ENCODE data around the gene ZNF462.
A peak's percentile ranks its signal among the peaks of the same experiment; 100 is the strongest.

ZNF462 gene

GRCh38 chr9:106994463-106994862, 131.5 kb downstream of the ZNF462 start:
- no peak for FAIRE-seq
- DNase-seq (ENCODE audit: low spot score) = no peak

GRCh38 chr9:107000218-107000617, 137.3 kb downstream of the ZNF462 start:
- DNase-seq (ENCODE audit: low spot score) (peak; percentile 13), FAIRE-seq (no peak)

- DNase-seq (ENCODE audit: low spot score) (no peak), FAIRE-seq (no peak)
These were observed 142.2 kb downstream of the ZNF462 start for GRCh38 chr9:107005201-107005600.

- FAIRE-seq = no peak
These were observed 144.4 kb downstream of the ZNF462 start for GRCh38 chr9:107007402-107007801.

GRCh38 chr9:107008011-107008410, 145.0 kb downstream of the ZNF462 start:
- DNase-seq (ENCODE audit: low spot score) (no peak), FAIRE-seq (no peak)

More at GRCh38 chr9:107007402-107007801, 144.4 kb downstream of the ZNF462 start:
- DNase-seq (ENCODE audit: low spot score) = no peak

GRCh38 chr9:107008447-107008846, 145.5 kb downstream of the ZNF462 start:
- DNase-seq (ENCODE audit: low spot score) = no peak
- FAIRE-seq = no peak

GRCh38 chr9:107016383-107016782, 153.4 kb downstream of the ZNF462 start:
- DNase-seq (ENCODE audit: low spot score) (no peak), FAIRE-seq (no peak)

- FAIRE-seq = no peak
- no peak for DNase-seq (ENCODE audit: low spot score)
These were observed 156.0 kb downstream of the ZNF462 start for GRCh38 chr9:107018861-107019545.

GRCh38 chr9:107020040-107020530, 157.1 kb downstream of the ZNF462 start:
- FAIRE-seq = no peak
- peak; percentile 68 for DNase-seq (ENCODE audit: low spot score)

- FAIRE-seq (no peak), DNase-seq (ENCODE audit: low spot score) (no peak)
These were observed 161.2 kb downstream of the ZNF462 start for GRCh38 chr9:107024193-107024592.

GRCh38 chr9:107025260-107026035, 162.5 kb downstream of the ZNF462 start:
- no peak for FAIRE-seq

GRCh38 chr9:107029146-107029545, 166.2 kb downstream of the ZNF462 start:
- DNase-seq (ENCODE audit: low spot score) = no peak

More at GRCh38 chr9:107025260-107026035, 162.5 kb downstream of the ZNF462 start:
- DNase-seq (ENCODE audit: low spot score) = no peak

GRCh38 chr9:107033966-107034365, 171.0 kb downstream of the ZNF462 start:
- FAIRE-seq (no peak), DNase-seq (ENCODE audit: low spot score) (no peak)

More at GRCh38 chr9:107029146-107029545, 166.2 kb downstream of the ZNF462 start:
- FAIRE-seq = no peak

- FAIRE-seq (no peak), DNase-seq (ENCODE audit: low spot score) (no peak)
These were observed 171.9 kb downstream of the ZNF462 start for GRCh38 chr9:107034831-107035230.

- no peak for DNase-seq (ENCODE audit: low spot score)
- no peak for FAIRE-seq
These were observed 173.4 kb downstream of the ZNF462 start for GRCh38 chr9:107036367-107036766.

- FAIRE-seq (no peak), DNase-seq (ENCODE audit: low spot score) (peak; percentile 42)
These were observed 176.6 kb downstream of the ZNF462 start for GRCh38 chr9:107039542-107039941.

- FAIRE-seq = no peak
- no peak for DNase-seq (ENCODE audit: low spot score)
These were observed 179.6 kb downstream of the ZNF462 start for GRCh38 chr9:107042606-107043005.

- DNase-seq (ENCODE audit: low spot score) (no peak), FAIRE-seq (no peak)
These were observed 180.9 kb downstream of the ZNF462 start for GRCh38 chr9:107043886-107044285.

- FAIRE-seq (no peak), DNase-seq (ENCODE audit: low spot score) (no peak)
These were observed 181.9 kb downstream of the ZNF462 start for GRCh38 chr9:107044872-107045271.

GRCh38 chr9:107046692-107047091, 183.7 kb downstream of the ZNF462 start:
- DNase-seq (ENCODE audit: low spot score) (no peak), FAIRE-seq (no peak)

- FAIRE-seq (no peak), DNase-seq (ENCODE audit: low spot score) (no peak)
These were observed 186.3 kb downstream of the ZNF462 start for GRCh38 chr9:107049046-107049802.

- no peak for DNase-seq (ENCODE audit: low spot score)
- FAIRE-seq = no peak
These were observed 186.8 kb downstream of the ZNF462 start for GRCh38 chr9:107049803-107050184.
